GM21447 (cell line): ENCODE data around the gene TPSG1.
"Not testable (repeated sequence)": the region's sequence is repeated elsewhere in the genome, so short reads cannot be mapped to it uniquely, and the experiment has no call there.

Source experiments
- ATAC-seq: cut with Tn5 transposase; IDR thresholded peaks from one replicate; pipeline ENCODE4 v1.9.1; 2021; ENCODE audit not compliant: unreplicated experiment

TPSG1 gene

DNA sequence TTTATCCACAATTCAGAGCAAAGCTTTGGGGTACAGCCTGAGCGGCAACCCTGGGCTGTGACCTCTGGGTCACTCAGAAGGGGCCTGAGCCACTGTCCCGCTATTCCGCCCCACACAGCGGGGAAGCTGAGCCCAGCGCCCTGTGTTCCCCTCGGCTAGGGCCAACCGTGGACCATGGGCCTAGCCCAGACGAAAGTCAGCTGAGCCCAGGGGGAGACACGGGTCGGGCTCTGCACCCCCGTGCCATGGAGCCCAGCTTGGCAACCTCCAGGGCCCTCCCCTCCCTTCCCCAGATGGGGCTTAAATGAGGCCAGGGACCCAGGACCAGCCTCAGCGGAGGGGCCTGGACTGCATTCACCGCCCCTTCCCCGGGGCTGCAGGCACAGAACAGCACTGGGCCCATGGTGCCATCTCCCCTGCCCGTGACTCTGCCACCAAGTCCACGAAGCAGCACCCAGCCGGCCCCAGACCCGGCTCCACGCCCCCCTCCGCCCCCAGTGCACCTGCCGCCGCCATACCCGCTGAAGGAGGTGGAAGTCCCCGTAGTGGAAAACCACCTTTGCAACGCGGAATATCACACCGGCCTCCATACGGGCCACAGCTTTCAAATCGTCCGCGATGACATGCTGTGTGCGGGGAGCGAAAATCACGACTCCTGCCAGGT, 32.6 kb upstream of the TPSG1 start:
- ATAC-seq = no peak

DNA sequence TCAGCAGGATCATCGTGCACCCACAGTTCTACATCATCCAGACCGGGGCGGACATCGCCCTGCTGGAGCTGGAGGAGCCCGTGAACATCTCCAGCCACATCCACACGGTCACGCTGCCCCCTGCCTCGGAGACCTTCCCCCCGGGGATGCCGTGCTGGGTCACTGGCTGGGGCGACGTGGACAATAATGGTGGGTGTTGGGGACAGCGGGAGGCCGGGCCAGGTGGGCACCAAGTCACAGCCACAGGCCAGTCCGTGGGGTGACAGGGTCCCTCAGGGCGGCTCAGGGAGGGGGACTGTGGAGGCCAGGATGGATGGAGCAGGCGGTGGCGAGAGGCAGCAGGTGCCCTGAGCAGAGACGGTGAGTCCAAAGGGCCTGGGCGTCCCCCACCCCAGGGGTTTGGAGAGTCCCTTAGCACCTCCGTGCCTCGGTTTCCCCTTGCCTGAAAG, 31.8 kb upstream of the TPSG1 start:
- ATAC-seq = no peak

DNA sequence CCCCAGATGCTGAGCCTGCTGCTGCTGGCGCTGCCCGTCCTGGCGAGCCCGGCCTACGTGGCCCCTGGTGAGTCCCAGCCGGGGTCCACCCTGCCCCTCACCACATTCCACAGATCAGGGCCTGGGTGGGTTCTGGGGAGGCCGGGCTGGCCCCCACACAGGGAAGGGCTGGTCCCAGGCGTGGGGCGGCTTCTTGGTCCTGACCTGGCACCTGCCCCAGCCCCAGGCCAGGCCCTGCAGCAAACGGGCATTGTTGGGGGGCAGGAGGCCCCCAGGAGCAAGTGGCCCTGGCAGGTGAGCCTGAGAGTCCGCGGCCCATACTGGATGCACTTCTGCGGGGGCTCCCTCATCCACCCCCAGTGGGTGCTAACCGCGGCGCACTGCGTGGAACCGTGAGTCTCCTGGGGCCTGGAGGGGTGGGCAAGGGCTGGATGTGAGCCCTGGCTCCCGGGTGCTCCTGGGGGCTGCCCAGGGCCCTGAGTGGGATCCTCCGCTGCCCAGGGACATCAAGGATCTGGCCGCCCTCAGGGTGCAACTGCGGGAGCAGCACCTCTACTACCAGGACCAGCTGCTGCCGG, 31.3 kb upstream of the TPSG1 start:
- not testable (repeated sequence) for ATAC-seq

DNA sequence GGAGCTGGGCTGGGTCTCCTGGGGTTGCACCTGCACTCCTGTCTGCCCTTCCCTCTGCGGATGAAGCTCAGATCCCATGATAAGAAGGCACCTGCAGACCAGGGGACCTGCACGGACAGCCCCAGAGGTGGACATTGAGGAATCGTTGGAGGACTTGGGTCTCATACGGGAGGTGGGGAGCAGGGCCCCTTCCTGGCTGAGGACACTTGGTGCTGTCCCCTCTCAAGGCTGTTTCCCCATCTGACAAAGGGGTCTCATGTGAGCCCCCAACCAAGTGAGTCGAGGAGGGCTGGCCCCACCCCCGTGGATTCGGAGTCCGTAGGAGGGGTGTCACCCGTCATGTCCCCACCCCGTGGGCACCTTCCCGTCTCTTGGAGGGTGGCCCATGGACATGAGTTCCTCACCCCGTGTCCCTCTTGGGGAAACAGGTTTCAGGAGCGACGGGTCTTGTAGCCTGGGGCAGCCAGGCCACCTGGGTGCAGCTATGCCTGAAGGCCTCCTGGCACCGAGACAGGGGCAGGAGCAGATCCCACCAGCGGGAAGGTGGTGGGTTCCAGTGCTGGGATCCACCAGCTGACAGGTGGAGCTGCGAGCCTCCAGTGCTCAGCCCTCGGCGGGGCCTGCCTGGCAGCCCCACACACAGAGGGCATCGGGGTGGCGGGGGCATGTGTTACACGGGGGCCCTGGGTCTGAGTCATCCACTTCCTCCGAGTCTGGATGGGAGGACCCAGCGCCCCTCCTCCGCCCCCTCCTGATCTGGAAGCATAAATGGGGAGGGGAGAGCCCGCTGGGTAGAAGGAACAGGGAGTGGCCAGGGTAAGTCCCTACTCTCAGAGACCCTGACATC, 30.4 kb upstream of the TPSG1 start, which contains the start of gene TPSD1:
TSS of gene TPSD1 (plus strand) at position 794 of the 847 bp plus-strand sequence. CDS start 212 bp downstream, outside the sequence.
- not testable (repeated sequence) for ATAC-seq

DNA sequence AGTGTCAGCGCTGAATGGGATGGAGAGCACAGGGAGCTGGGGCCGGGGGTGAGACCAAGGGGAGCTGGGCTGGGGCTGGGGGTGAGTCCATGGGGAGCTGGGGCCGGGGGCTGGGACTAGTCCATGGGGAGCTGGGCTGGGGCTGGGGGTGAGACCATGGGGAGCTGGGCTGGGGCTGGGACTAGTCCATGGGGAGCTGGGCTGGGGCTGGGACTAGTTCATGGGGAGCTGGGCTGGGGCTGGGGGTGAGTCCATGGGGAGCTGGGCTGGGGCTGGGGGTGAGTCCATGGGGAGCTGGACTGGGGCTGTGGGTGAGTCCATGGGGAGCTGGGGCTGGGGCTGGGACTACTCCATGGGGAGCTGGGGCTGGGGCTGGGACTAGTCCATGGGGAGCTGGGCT, 29.8 kb upstream of the TPSG1 start:
- not testable (repeated sequence) for ATAC-seq

DNA sequence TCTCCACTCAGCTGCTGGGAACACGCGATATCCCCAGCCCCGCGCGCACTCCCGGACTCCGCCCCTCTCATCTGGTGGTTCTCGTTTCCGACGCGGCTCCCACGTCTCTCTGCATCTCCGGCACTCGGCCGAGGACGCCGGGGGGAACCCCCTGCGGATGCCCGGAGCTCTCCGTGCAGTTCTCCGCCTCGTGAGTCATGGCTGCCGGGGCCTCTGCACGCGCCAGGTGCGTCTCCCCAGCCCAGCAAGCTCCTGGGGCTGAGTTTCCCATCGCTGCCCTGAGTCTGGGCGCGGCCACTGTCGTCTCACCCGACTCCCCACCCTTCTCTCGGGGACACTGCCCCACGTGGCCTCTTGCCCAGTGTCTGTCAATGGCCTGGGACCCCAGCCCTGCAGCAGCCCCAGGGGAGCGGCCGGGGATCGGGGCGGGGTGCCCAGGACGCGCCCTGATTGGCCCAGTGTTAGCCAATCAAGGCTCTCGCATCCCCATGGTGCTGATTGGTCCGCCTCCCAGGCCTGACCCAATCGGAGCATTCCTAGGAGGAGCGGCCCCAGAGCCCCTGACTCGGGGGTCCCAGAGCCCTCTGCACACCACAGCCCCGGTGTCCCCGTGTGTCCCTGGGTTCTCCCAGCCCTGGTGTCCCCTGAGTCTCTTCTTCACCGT, 28.8 kb upstream of the TPSG1 start:
- not testable (repeated sequence) for ATAC-seq

DNA sequence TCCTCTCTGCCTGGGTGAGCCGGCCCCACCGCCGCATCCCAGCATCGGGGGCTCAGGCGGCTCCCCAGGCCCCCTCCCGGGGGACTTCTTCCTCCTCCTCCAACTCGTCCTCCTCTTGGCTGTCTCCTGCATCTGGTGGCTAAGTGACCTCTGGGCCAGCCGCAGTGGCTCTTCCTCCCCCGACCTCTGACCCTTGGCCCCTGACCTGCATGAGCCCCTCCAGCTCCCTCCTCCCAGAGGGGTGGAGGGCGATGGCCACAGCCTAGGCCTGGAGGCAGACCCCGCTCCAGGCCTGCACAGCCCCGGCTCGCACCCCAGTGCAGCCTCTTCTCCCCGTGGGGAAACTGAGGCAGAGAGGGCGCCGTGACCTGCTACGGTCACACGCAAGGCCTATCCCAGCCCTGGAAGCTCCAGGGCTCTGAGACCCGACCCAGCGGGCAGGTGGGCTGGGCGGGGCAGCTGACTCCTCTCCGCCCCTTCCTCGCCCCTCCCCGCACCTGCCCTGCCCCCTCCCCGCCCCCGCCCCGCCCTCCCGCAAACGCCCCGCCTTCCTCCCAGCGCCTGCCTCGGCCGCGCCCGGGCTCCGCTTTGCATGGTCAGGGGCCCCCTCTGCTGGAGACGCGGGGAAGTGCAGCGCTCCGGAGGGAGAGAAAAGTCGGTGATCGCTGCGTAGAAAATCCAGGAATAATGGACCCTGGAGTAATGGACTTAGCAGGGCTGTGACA, 24.1 kb upstream of the TPSG1 start:
- not testable (repeated sequence) for ATAC-seq

DNA sequence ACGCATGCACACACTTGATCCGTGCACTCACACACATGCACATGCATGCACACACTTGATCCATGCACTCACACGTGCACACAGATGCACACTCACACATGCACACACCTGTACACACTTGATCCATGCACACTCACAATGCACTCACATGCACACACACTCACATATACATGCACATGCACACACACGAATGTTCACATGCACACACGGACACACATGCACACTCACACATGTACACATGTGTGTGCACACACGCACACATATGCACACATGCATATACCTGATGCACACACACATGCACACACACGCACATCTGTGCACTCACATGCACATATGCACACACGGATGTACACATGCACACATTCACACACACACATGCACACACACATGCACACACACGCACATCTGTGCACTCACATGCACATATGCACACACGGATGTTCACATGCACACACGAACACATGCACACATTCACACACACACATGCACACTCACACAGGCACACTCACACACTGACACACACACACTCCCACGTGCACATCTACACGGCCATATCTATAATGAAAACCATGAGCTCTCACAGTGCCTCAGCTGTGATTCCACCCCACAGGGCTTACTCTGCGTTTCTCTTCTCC, 23.0 kb upstream of the TPSG1 start:
- not testable (repeated sequence) for ATAC-seq

DNA sequence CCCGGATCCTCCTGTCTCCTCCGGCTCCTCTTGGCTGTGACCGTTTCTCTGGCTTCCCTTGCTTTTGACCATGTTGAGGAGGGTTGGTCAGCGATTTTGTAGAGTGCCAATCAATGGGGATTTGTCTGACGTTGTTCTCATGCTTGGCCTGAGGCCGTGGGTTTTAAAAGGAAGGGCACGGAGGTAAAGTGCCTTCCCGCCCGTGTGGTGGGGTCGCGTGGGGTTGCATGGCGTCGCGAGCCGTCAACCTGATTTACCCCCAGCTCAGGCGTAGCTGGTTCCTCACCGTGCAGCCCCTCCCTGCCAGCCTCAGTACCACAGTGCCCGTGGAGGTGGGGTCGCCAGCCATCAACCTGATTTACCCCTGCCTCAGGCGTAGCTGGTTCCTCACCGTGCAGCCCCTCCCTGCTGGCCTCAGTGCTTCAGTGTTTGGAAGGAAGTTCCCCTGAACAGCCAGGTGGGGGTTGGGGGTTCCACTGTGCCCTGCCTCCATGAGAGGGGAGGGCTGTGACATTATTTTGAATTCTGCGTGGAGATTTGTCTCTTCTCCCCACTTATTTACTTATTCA, 20.5 kb upstream of the TPSG1 start:
- ATAC-seq = no peak

DNA sequence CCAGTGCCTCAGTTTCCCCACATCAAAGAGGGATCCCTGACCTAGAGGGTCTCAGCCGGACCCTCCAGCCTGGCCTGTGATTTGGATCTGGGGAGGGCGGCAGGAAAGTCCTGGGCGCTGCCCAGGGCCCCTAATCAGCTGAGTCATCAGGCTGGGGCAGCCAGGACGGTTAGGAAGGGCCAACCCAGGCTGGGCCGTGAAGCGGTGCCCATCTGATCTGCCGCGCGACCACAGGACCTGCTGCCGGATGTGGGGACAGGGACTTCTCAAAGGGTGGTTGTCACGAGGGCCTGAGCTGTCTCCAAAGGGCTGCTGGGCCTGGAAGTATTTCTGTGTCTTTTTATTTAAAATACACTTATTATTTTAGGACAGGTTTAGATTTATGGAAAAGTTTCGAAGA, 19.8 kb upstream of the TPSG1 start:
- no peak for ATAC-seq

DNA sequence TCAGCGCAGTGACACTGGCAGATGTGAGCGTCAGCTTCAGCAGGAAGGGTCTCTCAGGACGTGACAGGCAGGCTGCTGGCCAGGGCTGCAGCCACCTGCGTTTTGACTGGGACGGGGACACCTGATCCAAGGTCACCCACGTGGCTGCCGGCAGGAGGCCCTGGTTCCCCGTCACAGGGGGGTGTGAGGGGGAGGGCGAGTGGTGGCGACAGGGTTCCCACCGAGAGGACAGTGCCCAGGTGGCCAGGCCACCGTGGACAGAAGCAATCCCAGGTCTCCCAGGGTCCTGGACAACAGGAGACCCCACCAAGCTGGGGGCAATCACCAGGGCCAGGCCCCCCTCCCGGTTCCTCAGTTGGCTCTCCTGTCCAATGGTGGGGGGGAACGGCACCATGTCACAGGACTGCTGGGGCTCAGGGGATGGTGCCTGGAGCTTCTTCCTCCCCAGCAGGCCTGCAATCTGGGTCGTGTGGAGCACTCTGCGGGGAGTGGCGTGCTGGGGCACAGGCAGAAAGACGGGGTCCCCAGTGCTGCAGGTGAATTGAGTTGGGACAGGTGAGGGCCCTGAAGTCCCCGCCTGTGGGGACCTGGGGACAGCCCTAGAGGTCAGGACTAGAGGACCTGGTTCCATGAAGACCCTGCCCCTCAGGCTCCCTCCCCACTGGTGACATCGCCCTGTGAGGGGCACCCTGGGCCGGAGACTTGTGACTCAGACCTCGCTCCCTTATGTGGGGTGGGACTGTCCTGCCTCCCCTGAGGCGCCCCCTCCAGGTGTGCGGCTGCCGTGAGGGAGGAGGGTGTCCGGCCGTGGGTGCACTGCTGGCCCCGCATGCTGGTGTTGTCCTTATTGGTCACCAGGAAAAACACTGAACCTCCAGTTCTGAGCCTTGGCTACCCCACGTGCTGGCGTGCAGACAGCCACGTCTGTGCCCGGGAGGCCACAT, 19.1 kb upstream of the TPSG1 start:
- not testable (repeated sequence) for ATAC-seq

DNA sequence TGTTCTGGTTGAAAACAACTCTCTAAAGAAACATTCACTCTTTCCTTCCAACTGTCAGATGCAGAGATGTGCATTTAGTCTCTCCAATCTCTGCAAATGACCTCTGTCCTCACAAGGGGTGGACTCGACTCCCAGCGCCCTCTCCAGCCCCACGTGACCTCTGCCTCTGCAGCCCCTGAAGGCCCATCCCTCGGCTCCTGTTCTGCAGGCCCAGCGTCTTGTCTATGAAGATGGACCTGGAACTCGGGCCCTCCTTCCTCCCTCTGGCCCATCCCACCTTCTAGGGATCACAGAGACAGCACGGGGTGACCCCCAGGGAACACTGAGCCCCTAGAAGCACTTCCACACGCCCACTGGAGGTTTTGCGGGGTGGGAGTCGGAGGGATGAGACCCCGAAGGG, 18.3 kb upstream of the TPSG1 start:
- not testable (repeated sequence) for ATAC-seq

DNA sequence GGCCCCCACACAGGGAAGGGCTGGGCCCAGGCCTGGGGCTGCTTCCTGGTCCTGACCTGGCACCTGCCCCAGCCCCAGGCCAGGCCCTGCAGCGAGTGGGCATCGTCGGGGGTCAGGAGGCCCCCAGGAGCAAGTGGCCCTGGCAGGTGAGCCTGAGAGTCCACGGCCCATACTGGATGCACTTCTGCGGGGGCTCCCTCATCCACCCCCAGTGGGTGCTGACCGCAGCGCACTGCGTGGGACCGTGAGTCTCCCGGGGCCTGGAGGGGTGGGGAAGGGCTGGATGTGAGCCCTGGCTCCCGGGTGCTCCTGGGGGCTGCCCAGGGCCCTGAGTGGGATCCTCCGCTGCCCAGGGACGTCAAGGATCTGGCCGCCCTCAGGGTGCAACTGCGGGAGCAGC, 16.0 kb upstream of the TPSG1 start:
- ATAC-seq = not testable (repeated sequence)

DNA sequence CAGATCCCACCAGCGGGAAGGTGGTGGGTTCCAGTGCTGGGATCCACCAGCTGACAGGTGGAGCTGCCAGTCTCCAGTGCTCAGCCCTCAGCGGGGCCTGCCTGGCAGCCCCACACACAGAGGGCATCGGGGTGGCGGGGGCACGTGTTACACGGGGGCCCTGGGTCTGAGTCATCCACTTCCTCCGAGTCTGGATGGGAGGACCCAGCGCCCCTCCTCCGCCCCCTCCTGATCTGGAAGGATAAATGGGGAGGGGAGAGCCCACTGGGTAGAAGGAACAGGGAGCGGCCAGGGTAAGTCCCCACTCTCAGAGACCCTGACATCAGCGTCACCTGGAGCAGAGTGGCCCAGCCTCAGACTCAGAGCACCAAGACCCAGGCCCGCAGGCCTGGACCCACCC, 15.4 kb upstream of the TPSG1 start, which contains the start of gene TPSAB1:
TSS of gene TPSAB1 (plus strand) at position 270 of the 400 bp plus-strand sequence. CDS start 234 bp downstream, outside the sequence.
- not testable (repeated sequence) for ATAC-seq

DNA sequence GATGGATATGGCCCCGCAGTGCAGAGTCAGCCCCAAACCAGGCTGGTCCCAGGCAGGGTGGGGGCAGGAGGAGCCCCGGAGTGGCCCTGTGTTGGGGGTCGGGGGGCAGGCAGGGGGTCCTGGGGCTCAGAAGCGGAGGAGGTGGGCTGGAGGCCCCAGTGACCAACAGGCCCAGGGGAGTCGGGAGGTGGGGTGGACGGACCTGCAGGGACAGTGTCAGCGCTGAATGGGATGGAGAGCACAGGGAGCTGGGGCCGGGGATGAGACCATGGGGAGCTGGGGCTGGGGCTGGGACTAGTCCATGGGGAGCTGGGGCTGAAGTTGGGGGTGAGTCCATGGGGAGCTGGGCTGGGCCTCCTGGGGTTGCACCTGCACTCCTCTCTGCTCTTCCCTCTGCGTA, 14.5 kb upstream of the TPSG1 start:
- not testable (repeated sequence) for ATAC-seq

DNA sequence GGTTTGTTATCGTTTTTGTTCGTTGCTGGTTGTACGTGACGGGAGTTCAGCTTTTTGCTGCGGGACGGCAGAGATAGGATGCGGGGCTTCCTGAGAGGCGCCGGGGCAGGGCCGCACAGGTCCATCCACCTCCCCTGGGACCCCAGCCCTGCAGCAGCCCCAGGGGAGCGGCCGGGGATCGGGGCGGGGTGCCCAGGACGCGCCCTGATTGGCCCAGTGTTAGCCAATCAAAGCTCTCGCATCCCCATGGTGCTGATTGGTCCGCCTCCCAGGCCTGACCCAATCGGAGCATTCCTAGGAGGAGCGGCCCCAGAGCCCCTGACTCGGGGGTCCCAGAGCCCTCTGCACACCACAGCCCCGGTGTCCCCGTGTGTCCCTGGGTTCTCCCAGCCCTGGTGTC, 13.8 kb upstream of the TPSG1 start:
- ATAC-seq = not testable (repeated sequence)

DNA sequence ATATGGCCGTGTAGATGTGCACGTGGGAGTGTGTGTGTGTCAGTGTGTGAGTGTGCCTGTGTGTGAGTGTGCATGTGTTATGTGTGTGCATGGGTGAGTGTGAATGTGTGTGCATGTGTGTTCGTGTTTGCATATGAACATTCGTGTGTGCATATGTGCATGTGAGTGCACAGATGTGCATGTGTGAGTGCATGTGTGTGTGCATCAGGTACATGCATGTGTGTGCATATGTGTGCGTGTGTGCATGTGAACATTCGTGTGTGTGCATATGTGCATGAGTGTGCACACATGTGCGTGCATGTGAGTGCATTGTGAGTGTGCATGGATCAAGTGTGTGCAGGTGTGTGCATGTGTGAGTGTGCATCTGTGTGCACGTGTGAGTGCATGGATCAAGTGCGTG, 12.9 kb upstream of the TPSG1 start:
- no peak for ATAC-seq

DNA sequence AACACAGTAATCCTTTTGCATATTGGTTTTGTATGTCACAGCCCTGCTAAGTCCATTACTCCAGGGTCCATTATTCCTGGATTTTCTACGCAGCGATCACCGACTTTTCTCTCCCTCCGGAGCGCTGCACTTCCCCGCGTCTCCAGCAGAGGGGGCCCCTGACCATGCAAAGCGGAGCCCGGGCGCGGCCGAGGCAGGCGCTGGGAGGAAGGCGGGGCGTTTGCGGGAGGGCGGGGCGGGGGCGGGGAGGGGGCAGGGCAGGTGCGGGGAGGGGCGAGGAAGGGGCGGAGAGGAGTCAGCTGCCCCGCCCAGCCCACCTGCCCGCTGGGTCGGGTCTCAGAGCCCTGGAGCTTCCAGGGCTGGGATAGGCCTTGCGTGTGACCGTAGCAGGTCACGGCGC, 11.6 kb upstream of the TPSG1 start:
- ATAC-seq = not testable (repeated sequence)
